ENCODE results near the gene ADAM19. TPM values are rescaled to one million over a fixed set of nuclear protein-coding genes. Genes with fewer than 3 reads are reported as not detected.

The ADAM19 gene
- total RNA-seq, 1 donor: 11.2 TPM

GRCh38 chr5:157511651-157512644 is 63.6 kb downstream of the ADAM19 start:
- DNase-seq (ENCODE audit: low read depth): peak; percentile 99
- no peak for TF ChIP-seq CTCF (IDR thresholded peaks at IDR 0.05; ENCODE audit: insufficient read depth, low read length)
- no peak overlapping the region for H3K4me3 ChIP-seq (ENCODE audit: low read depth, low read length)

- no peak for TF ChIP-seq CTCF (IDR thresholded peaks at IDR 0.05; ENCODE audit: insufficient read depth, low read length)
- no peak for DNase-seq (ENCODE audit: low read depth)
These were observed 64.9 kb downstream of the ADAM19 start for GRCh38 chr5:157510682-157511081.

GRCh38 chr5:157509587-157509986 is 66.0 kb downstream of the ADAM19 start:
- no peak for TF ChIP-seq CTCF (IDR thresholded peaks at IDR 0.05; ENCODE audit: insufficient read depth, low read length)
- no peak overlapping the region for H3K4me3 ChIP-seq (ENCODE audit: low read depth, low read length)
- no peak for DNase-seq (ENCODE audit: low read depth)

More at GRCh38 chr5:157510682-157511081, 64.9 kb downstream of the ADAM19 start:
- H3K4me3 ChIP-seq (ENCODE audit: low read depth, low read length): no peak overlapping the region

GRCh38 chr5:157509093-157509492 is 66.5 kb downstream of the ADAM19 start:
- H3K4me3 ChIP-seq (ENCODE audit: low read depth, low read length): no peak overlapping the region
- DNase-seq (ENCODE audit: low read depth): no peak
- no peak for TF ChIP-seq CTCF (IDR thresholded peaks at IDR 0.05; ENCODE audit: insufficient read depth, low read length)

GRCh38 chr5:157506981-157507780 is 68.4 kb downstream of the ADAM19 start:
- TF ChIP-seq CTCF (IDR thresholded peaks at IDR 0.05; ENCODE audit: insufficient read depth, low read length): no peak
- no peak overlapping the region for H3K4me3 ChIP-seq (ENCODE audit: low read depth, low read length)
- DNase-seq (ENCODE audit: low read depth): peak; percentile 58

GRCh38 chr5:157506066-157506590 is 69.4 kb downstream of the ADAM19 start:
- H3K4me3 ChIP-seq (ENCODE audit: low read depth, low read length): no peak overlapping the region
- no peak for TF ChIP-seq CTCF (IDR thresholded peaks at IDR 0.05; ENCODE audit: insufficient read depth, low read length)
- DNase-seq (ENCODE audit: low read depth): no peak
